Kidney capillary endothelial cell (primary cell): ENCODE measurements around the gene MARK3.
A peak's percentile ranks its signal among the peaks of the same experiment; 100 is the strongest.

Experiments
- DNase-seq: peaks from one replicate; pipeline ENCODE4 v3.0.0-alpha.2; 2018; ENCODE audit warnings: low spot score

MARK3 gene

DNA sequence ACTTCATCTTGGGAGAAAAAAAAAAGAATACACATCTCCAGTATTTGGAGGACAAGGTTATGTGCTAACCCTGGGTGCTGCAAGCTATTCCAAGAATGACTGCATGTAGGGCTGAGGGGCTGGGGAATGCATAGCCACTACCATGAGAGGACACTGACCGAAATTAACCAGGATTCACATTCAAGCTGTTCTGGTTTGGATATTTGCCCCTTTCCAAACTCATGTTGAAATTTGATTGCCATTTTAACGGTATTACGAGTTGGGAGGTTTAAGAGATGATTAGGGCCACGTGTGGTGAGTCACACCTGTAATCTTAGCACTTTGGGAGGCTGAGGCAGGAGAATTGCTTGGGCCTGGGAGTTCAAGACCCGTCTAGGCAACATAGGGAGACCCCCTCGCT lies 18.5 kb upstream of the MARK3 start:
- no peak for DNase-seq

DNA sequence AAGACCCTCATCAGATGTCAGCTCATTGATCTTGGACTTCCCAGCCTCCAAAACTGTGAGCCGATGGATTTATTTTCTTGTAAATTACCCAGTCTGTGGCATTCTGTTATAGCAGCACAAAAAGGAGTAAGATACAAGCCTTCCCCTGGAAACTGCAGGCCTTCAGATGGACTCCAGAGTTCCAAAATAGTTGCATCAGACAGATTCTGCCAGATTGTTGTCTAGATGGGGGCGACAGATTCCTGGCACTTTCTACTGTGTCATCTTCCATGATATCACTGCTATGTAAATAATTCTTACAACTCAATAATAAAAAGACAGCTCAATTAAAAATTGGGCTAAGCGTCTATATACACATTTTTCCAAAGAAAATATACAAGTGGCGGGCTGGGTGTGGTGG lies 17.2 kb upstream of the MARK3 start:
- DNase-seq = no peak

DNA sequence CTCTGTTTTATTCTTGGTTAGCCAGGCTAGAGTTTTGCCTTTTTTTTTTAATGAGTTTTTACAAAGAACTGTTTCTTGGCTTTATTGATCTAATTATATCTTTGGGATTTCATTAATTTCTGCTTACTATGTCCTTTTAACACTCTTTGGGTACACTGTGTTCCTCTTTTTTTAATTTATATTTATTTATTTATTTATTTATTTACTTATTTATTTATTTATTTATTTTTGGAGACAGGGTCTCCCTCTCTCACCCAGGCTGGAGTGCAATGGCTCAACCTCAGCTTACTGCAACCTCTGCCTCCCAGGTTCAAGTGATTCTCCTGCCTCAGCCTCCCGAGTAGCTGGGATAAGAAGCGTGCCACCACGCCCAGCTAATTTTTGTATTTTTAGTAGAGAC lies 15.1 kb upstream of the MARK3 start:
- no peak for DNase-seq

DNA sequence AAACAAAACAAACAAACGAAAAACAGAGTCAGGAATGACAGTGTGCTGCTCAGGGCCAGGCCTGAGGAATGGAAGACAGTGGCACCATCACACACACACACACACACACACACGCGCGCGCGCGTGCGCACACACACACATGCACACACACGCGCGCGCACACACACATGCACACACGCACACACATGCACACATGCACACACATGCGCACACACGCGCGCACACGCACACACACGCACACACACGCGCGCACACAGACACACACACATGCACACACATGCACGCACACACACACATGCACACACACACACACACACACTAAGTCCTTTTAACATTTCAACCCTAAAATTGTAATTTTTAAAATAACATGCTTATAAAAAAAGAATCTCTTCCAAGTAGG lies 13.2 kb upstream of the MARK3 start:
- DNase-seq = no peak

DNA sequence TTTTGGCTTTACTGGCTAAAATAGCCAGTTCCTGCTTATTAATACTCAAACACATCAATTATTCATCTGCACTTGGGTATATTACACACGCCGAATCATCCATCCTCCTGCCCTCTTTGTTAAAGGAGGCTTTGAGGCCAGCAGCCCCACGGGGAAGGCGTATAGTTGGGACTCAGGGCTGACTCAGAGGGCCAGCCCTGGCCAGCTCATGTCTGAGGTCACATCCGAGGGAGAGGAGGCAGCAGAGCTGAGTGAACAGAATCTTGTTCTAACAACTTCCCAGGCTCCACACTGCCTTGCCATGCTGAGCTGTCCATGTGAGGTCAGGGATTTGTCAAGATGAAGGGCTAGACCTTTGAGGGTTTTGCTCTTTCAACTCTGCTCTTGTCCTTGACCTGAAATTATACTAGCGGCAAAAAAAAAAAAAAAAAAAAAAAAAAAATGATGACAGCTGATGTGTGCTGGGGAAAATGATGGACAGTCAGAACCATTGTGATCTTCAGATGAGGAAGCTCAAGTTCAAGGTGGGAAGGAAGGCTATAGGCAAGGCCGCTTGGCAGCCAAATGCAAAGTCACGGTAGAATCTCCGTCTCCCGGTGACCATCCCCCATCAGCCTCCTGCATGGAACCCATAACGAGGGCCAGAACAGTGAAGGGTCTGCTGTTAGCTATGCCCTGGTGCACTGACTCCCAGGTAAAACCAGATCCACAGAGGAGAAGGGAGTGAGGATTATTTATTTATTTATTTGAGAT lies 12.5 kb upstream of the MARK3 start:
- DNase-seq = peak; percentile 98

DNA sequence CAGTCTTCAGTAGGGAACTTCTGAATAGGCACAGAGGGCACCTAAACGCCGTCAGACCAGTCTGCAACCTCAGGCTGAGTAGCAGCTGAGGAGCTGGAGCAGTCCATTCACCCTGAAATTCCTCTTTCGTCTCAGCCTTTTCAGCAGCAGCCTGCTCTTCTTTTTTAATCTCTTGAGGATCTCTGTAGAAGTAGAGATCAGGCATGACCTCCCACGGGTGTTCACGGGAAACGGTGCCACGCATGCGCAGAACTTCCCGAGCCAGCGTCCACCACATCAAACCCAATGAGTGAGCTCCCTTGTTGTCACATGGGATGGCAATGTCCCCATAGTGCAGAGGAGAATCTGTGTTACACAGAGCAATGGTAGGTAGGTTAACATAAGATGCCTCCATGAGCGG lies 11.1 kb upstream of the MARK3 start:
- no peak for DNase-seq

DNA sequence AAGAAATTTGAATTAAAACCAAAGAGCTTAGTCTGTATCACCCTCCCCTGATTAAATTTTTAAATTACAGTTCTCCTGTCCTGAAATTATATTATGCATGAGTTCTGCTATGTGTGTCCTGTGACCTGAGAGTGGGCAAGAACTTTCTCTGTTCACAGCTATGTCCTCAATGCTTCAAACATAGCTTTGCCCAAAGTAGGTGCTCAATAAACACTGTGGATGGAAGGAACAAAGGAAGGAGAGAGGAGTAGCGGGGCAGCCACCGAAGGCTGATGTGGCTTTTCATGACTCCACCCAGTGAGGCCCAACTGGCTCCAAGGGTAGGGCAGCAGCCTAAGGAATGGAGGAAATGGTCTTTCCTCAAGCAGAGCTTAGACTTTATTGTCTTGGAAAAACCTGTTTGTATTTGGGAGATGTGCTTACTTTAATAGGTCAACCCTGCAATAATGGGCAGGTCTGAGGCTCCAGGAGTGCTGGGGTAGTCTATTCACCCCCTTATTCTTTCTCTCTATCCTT lies 7.6 kb upstream of the MARK3 start:
- DNase-seq = no peak

DNA sequence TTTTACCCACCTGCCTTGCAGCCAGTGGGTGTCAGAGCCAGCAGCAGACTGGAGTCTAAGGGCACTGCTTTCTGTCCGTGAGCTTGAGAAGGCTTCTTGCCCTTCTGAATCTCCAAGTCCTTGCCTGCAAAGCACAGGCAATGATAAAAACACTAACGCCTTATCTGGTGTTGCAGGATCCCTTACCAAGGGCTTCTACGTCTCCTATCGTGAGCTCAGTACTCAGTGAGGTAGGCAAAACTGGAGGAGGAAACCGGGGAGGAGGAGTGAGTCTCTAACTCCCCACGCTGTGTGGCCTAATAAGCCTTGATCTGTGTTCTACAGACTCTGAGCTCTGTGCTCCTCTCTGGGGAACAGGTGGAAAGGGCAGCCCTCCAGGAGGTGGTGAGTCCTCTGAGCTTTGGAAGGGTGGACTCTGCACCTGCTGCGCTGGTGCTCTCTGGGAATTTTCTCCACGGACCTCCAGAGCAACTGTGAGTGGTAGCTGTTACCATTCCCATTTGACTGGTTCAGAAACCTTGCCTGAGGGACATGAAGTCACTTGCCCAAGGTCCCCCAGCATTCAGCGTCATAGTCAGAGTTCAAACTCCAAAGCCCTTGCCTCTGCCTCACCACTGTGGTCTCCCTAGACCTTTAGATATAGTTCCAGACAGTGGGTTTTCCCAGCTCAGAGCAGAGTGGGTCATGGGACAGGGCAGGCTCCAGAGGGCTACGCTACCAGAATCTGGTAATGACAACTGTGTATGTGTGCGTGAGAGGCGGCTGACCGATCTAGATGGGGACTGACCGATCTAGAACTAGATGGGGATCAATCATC lies 7.0 kb upstream of the MARK3 start:
- DNase-seq = no peak

DNA sequence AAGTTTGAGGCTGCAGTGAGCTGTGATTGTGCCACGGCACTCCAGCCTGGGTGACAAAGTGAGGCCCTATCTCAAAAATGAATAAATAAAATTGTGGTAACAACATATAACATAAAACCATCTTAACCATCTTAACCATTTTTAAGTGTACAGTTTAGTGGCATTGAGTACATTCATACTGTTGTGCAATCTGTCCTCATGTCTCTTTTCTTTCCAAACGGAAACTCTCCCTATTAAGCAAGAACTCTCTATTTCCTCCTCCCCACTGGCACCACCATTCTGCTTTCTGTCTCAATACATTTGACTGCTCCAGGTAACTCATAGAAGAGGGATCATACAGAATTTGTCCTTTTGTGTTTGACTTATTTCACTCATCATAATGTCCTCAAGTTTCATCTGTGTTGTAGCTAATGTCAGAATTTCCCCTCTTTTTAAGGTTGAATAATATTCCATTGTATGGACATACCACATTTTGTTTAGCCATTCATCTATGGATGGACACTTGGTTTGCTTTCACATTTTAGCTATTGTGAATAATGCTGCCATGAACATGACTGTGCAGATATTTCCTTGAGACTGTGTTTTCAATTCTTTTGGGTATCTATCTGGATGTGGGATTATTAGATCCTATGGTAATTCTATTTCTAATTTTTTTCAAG lies 4.4 kb upstream of the MARK3 start:
- no peak for DNase-seq

DNA sequence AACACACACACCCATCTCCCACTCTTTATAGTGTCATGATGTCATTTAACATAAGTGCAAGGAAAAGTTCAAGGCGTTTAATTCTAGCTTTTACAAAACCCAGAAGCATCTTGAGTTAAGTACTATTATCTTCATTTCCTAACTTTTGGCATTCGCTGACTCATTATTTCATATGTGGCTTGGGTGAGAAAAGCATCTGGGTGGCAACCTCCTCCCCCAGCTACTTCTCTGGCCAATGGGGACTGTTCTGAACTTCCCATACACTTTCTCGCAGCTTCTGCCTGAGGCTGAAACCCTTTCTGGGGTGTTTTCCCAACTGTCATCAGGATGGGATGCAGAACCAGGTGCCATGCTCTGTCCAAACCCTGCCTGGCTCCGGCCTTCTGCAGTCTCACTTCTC lies 2.8 kb upstream of the MARK3 start:
- no peak for DNase-seq

DNA sequence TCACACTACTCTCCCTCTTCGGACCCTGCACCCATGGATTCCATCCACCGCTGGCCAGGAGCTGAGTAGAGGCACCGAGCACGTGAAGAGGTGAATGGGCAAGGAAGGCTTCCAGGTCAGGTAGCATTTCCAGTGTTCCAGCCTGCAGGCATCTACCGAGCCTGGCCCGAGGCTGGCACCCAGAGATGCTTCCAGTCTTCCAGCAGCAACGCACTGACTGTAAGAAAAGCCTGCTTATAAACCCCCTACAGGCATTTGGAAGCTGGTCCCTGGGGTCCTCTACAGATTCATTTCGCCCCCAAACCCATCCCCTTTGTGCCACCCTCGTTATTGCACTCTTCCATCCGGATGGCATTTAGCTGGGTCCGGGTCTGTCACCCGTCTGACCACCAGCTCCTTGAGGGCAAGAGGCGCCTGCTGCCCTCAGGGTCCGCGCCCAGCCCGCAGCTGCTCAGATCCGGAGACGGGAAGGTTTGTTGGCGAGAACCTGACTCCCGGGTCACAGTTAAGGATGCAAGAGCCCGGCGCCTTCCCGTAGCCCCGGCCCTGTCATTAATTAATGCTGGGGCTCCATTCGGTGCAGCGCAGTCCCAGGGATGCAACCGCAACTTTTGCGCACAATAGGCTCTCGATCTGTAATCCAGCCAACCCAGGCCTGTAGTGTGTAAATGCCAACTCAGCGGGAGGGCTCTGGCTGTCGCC lies 614 bp upstream of the MARK3 start:
- no peak for DNase-seq

DNA sequence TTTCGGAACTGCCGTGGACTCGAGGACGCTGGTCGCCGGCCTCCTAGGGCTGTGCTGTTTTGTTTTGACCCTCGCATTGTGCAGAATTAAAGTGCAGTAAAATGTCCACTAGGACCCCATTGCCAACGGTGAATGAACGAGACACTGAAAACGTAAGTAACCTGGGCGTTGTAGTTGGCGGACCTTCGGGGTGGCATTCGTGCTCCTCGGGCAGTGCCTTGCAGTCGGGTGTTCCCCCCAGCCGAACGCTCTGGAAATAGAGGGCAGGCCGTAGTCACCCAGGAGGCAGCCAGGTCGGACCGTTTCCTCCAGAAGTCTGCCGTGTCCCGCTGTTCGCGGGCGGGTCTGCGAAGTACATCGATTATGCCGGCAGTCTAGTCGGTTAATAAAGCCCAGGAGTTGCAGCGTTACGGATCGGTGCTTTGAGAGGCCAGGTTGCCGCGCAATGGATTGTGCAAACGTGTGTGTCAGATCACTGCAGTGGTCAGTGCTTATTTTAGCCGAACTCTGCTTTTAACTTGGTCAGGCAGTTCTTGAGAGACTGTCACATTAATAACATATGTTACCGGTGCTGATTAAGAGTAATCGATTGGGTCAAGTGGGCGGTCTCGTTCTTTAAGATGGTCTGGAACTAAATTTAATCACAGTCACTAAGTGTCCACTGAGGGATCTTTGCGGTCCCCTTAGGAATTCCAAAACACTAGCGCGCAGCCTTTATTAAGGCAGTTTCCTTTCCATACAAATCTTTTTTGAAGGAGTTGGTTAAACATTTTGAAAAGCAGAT lies 906 bp downstream of the MARK3 start:
- DNase-seq = no peak

DNA sequence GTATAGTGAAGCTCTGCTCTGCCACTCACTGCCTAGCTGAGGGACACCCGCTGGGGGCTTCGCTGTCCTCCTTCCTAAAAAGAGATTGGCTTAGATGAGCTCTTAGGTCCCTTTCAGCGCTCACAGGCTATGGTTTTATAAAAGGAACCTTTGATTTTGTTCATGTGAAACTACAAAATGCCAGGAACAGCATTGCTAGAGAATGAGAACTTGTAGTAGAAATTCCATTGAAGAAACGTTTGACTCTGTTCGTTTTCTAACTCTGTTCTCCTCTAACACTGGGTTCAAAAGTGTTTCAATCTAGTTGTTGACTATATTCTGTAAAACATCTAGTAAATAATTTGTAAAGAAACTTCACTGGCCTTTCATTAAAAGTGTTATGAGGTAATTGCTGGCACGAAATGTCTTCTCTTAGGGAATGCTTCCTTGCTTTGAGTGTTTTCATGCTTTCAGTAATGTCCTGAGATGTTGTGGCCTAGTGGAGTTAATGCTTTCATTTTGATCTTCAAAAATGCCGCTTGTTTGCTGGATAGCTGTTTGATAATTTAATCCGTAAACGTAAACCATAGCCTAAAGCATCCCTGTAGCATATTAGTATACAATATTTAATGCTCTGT lies 1.6 kb downstream of the MARK3 start:
- DNase-seq = no peak

DNA sequence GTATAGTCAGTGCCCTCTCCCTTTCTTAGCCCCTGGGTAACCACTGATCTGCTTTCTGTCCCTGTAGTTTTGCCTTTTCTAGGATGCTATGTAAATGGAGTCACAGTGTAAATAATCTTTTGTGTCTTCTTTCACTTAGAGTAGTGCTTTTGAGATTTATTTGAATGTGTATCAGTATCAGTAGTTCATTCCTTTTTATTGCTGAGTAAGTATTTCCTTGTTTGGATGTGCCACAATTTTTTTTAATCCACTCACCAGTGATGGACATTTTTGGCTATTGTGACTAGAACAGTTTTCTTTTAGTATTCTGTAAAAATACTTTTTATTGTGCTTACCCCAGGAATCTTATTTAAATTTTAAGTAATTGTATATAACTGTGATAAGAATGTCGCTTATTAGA lies 3.4 kb downstream of the MARK3 start:
- DNase-seq = no peak

DNA sequence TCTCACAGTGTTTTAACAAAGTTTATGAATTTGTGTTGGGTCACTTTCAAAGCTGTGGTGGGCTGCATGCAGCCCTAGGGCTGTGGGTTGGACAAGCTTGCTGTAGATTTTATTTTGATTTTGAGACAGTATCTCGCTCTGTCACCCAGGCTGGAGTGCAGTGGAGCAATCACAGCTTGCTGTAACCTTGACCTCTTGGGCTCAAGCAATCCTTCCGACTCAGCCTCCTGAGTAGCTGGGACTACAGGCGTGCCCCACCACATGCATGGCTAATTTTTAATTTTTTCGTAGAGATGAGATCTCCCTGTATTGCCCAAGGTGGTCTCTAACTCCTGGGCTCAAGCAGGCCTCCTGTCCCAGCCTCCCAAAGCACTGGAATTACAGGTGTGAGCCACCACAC lies 5.4 kb downstream of the MARK3 start:
- no peak for DNase-seq

DNA sequence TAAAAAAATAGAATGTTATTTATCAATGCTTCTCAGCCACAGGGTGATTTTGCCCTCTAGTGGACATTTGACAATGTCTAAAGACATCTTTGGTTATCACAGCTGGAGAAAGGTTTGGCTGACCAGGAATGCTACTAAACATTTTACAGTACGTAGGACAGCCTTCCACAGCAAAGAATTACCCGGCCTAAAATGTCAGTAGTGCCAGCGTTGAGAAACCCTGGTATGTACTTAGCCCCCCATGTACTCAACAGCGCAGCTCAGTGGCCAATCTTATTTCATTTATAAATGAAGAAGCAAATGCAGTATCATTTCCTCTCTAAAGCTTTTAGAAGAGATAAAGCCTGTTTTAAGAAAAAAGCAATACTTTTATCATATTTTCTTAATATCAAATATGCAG lies 5.8 kb downstream of the MARK3 start:
- peak; percentile 42 for DNase-seq

DNA sequence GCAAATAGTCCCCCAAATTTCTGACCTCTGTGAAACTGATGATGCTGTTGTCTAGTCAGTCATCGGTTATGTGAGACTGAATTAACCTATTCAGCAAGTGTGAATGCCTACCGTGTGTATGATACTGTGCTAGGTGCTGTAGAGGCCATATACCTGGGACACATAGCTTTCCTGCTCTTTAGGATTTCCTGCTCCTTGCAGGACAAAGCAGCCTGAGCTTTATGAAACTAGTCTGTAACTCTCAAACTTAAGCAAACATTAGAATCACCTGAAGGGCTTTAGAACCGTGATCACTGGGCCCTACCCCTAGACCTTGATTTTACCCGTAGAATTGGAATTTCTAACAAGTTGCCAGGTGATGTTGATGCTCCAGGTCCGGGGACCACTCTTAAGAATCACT lies 6.9 kb downstream of the MARK3 start:
- DNase-seq = no peak

DNA sequence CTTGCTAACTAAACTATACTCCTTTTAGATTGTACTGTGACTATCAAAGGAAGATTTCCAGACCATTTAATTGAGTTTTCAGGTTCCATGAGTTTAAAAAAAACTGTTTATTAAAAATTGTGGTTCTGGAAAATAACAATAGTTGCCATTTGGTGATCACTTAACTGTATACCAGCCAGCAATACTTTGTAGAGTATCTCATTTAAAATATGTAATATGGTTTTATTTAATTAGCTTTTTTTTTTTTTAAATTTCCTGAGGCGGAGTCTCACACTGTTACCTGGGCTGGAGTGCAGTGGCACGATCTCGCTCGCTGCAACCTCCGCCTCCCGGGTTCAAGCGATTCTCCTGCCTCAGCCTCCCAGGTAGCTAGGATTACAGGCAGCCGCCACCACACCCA lies 7.4 kb downstream of the MARK3 start:
- no peak for DNase-seq

DNA sequence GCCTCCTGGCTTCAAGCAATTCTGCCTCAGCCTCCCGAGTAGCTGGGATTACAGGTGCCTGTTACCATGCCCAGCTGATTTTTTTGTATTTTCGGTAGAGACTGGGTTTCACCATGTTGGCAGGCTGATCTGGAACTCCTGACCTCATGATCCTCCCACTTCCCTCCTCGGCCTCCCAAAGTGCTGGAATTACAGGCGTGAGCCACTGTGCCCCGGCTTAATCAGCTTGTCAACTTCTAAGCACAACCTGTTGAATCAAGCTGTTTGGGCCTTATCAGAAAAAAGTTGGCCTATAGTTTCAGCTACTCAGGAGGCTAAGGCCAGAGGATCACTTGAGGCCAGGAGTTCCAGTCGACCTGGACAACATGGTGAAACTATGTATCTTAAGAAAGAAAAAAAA lies 7.9 kb downstream of the MARK3 start:
- no peak for DNase-seq

DNA sequence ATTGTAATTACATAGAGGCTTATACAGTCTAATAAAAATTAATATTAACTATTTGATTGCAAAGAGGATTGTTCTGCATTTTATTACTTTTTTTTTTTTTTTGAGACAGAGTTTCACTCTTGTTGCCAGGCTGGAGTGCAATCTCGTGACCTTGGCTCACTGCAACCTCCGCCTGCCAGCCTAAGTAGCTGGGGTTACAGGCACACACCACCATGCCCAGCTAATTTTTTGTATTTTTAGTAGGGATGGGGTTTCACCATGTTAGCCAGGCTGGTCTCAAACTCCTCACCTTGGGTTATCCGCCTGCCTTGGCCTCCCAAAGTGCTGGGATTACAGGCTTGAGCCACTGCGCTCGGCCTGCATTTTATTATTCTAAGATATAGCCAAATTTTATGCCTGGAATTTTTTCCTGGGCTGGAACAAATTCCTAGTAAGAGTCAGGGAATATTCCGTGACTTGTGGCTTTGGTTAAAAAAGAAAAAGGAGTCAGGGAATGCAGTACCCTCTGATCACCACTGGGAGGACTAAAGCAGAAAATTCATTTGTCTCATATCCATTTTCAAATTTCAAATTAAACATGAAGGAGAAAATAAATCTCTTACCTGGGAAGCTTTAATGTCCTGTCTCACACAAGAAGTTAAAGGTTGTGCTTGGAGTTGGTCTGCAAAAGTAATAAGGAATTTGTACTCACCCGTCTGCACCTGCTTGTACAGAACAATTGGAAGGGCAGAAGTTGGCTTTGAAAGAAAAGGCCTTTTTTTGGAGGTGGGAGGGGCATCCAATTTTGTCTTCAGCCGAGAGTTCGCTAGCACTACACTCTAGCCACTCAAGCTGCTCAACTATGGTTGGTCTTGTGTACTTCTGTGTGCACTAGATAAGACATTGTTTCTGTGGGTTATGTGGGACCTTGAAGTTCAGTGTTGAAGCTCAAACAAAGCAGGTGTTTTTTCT lies 8.7 kb downstream of the MARK3 start:
- no peak for DNase-seq
